ENCODE results near the gene C4orf50. TPM values are rescaled to one million over a fixed set of nuclear protein-coding genes. Genes with fewer than 3 reads are reported as not detected.
"Not testable (repeated sequence)": the region's sequence is repeated elsewhere in the genome, so short reads cannot be mapped to it uniquely, and the experiment has no call there.

Gene C4orf50
- total RNA-seq, 2 experiments from 2014 or later, result 1.0 to 1.2 TPM

DNA sequence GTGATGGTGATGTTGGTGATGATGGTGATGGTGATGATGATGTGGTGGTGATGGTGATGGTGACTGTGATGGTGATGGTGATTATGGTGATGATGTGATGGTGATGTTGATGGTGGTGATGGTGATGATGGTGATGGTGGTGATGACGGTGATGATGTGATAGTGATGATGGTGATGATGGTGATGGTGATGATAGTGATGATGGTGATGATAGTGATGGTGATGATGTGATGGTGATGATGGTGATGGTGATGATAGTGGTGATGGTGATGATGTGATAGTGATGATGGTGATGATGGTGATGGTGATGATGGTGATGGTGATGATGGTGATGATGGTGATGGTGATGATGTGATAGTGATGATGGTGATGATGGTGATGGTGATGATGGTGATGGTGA lies 14.7 kb downstream of the C4orf50 start:
- POLR2A ChIA-PET; H3K4me1 Mint-ChIP-seq; H3K4me3 Mint-ChIP-seq; H3K9me3 Mint-ChIP-seq; H3K27ac Mint-ChIP-seq; H3K36me3 Mint-ChIP-seq (ENCODE audit: low read depth); DNase-seq; CTCF ChIA-PET: not testable (repeated sequence)
- H3K27me3 Mint-ChIP-seq, result peaks cover 14% of the 10 kb centered on the region

DNA sequence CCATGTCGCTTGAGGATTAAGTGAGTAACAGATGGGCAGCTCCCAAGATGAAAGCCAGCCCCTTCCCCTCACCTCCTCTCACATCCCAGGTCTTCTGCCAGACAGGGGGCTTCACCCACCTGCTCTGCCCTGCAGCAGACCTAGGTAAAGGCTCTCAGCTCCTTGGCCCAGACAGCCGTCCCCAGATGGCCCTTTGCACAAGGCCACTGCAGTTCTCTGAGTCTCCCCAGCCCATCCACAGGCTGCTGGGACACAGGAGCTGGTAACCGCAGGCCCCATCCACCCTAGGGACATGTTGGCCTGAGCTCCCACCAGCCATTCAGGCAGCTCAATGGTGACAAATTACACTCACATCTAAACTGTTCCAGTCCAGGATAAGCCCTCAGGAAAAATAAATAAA lies 15.3 kb downstream of the C4orf50 start:
- Mint-ChIP-seq H3K27me3 (peaks cover 14% of the 10 kb centered on the region), H3K27ac (no peak overlapping the region), H3K4me3 (no peak overlapping the region), H3K9me3 (no peaks in the 10 kb centered on the region), H3K4me1 (peaks cover 3% of the 10 kb centered on the region), H3K36me3 (ENCODE audit: low read depth) (no peaks in the 10 kb centered on the region)
- CTCF ChIA-PET, result no interaction called here
- no peak for DNase-seq
- POLR2A ChIA-PET, result no interaction called here

DNA sequence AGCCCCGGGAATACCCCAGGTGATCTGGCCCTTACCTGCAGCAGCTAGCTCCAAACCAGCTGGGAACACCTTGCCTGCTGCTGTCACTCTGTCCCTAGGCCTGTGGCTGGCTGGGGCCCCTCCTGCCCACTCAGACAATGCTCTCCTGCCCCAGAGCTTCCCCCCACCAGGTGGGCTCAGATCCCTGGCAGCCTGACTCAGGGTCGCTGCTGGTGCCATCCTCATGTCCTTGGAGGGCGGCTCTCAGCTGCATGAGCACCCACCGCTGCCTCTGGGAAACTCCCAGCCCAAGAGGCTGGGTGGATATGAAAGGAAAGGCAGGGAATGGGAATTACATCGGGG lies 15.8 kb downstream of the C4orf50 start:
- CTCF ChIA-PET, result no interaction called here
- no peaks in the 10 kb centered on the region for H3K36me3 Mint-ChIP-seq (ENCODE audit: low read depth)
- no peak for DNase-seq
- no peak overlapping the region for H3K27ac Mint-ChIP-seq
- H3K9me3 Mint-ChIP-seq, result no peaks in the 10 kb centered on the region
- H3K4me1 Mint-ChIP-seq, result peaks cover 3% of the 10 kb centered on the region
- H3K4me3 Mint-ChIP-seq, result no peak overlapping the region
- peaks cover 12% of the 10 kb centered on the region for H3K27me3 Mint-ChIP-seq
- POLR2A ChIA-PET, result no interaction called here

DNA sequence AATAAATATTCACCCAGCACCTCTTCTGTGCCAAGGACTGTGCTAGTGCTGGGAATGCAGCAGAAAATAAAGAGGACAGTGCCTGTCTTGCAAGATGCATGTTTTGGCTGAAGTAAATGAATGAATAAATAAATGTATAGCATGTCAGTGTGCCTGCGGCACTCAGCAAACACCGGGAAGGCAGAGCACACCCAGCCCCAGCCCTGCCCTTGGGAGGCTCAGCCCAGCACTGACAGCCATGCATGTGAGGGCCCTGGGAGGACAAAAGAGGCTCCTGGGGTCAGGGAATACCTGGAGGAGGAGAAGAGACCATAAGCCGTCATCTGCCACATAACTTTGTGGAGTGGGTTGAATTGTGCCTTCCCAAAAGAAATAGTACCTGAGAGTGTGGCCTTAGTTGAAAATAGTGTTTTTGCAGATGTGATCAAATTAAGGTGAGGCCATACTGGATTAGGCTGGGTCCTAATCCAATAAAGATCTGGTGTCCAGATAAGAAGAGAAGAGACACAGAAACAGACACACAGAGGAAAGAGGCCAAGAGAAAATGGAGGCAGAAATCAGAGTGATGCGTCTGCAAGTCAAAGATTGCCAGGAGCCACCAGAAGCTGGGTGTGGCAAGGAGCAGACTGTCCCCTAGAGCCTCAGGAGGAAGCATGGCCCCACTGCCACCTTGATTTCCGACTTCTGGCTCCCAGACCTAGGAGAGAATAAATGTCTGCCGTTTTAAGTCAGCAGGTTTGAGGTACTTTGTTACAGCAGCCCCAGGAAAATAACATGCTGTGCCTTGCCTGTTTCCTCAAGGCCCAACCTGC lies 16.3 kb downstream of the C4orf50 start:
- H3K27me3 Mint-ChIP-seq, result peaks cover 10% of the 10 kb centered on the region
- H3K4me3 Mint-ChIP-seq, result no peak overlapping the region
- ChIA-PET CTCF (no interaction called here), POLR2A (no interaction called here)
- H3K27ac Mint-ChIP-seq, result no peak overlapping the region
- H3K9me3 Mint-ChIP-seq, result no peaks in the 10 kb centered on the region
- DNase-seq, result no peak
- H3K4me1 Mint-ChIP-seq, result peaks cover 3% of the 10 kb centered on the region
- H3K36me3 Mint-ChIP-seq (ENCODE audit: low read depth), result no peaks in the 10 kb centered on the region

DNA sequence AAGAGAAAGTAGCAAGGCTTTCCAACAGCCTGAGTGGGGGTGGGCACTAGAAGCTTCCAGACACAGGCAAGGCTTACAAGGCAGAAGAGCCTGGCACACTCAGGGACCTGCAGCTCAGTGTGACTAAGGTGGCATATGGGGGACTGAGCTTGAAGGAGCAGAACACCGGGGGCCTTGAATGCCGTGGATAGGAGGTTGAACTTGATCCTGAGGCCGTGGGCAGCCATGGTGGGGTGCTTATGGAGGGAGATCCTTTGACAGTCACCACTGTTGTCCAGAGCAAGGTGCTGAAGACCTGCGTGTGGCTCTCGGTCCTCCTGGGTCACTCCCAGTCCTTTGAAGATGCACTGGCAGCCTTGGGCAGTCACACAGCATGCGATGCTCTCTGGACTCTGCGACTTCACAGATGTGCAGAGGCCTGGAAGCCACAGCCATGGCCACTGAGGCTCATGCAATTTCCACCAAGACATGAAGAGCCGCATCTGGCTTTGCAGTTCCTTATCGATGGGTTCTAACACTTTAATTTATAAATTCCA lies 18.3 kb downstream of the C4orf50 start:
- H3K4me3 Mint-ChIP-seq, result no peak overlapping the region
- no peak overlapping the region for H3K27ac Mint-ChIP-seq
- peaks cover 5% of the 10 kb centered on the region for H3K27me3 Mint-ChIP-seq
- no peaks in the 10 kb centered on the region for H3K36me3 Mint-ChIP-seq (ENCODE audit: low read depth)
- peaks cover 21% of the 10 kb centered on the region for H3K4me1 Mint-ChIP-seq
- no peak for DNase-seq
- CTCF ChIA-PET, result interaction anchor here (1.2 to 4.2 kb wide), 9 partner anchors 11 to 331 kb away, joined by 3 to 50 read pairs (median 11); partner anchors contain the start of gene C4orf50
- POLR2A ChIA-PET, result interaction anchor here (1.4 kb wide), 1 partner anchor 176 kb away, joined by 3 read pairs; no protein-coding TSS in a partner anchor
- H3K9me3 Mint-ChIP-seq, result no peaks in the 10 kb centered on the region

DNA sequence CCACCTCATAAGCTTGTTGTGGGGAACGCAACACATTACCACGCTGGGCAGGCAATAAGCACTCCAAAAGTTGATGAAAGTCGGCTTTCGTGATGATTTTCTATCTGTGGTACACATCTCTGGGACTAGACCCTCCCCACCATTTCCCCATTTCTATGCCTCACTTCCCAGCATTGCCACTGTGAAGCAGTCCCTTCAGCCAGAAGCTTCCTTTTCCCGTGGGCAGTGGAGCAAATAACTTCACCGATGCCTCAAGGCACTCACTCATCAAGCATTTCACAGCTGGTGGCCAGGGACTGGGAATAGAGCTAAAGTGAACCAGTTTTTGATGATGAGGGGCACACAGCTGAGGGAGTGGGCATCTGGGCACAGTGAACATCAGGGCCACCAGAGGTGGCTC lies 18.9 kb downstream of the C4orf50 start:
- Mint-ChIP-seq H3K36me3 (ENCODE audit: low read depth) (no peaks in the 10 kb centered on the region), H3K4me3 (no peak overlapping the region), H3K27me3 (peaks cover 5% of the 10 kb centered on the region), H3K9me3 (no peaks in the 10 kb centered on the region), H3K27ac (no peak overlapping the region), H3K4me1 (peaks cover 21% of the 10 kb centered on the region)
- ChIA-PET CTCF (interaction anchor here (1.2 to 4.2 kb wide), 13 partner anchors 10 to 332 kb away, joined by 3 to 50 read pairs (median 11); partner anchors contain the start of gene C4orf50), POLR2A (no interaction called here)
- DNase-seq, result no peak

DNA sequence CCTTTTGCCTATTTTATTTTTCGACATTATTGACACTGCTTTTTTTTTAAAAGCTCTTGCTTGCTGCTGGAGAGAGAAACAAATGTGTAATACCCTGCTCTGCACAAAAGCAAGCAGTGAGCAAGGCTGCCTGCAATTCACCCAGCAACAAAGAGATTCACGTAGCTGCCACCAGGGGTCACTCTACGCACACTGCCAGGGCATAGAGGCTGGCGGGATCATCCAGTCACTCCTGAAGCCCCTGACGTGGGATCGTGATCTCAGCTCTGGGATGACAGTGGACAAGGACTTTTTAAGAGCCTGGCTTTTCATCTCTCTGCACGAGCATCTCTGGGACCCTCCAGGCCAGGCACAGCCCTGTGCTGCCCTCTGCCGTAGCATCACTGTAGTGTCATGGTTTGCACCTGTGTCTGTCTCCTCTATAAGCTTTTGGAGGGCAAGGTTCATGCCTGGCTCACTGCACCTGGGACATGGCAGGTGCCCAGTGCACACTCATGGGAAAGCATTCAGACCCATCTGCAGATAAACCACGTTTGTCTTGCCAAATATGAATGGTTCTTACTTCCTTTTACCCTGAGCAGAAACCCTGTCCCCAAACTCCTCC lies 19.8 kb downstream of the C4orf50 start:
- Mint-ChIP-seq H3K4me3 (no peak overlapping the region), H3K4me1 (peaks cover 21% of the 10 kb centered on the region), H3K27ac (no peak overlapping the region), H3K36me3 (ENCODE audit: low read depth) (no peaks in the 10 kb centered on the region), H3K27me3 (peaks cover 5% of the 10 kb centered on the region), H3K9me3 (no peaks in the 10 kb centered on the region)
- peak; percentile 59 for DNase-seq
- POLR2A ChIA-PET, result no interaction called here
- CTCF ChIA-PET, result interaction anchor here (0.6 to 4.2 kb wide), 41 partner anchors 9 to 340 kb away, joined by 3 to 50 read pairs (median 4); partner anchors contain the start of genes C4orf50 and JAKMIP1

DNA sequence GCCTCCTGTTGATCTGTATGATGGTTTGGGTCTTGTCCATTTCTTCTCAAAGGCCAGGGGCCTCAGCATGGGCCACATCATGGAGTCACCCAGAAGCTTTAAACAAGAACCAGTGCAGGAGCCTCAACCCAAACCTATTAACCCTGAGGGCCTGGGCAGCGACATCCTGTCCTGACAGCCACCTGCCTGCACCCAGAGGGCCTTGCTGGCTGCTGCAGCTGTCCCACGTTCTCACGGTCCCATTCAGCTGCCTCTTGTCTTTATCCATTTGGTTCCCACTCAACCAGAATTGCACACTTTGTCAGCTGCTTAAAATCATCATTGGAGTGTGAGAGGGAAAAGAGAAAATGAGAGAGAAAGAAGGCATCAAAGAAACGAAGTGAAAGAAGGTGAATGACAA lies 21.6 kb downstream of the C4orf50 start:
- H3K27ac Mint-ChIP-seq, result no peak overlapping the region
- no peak overlapping the region for H3K4me3 Mint-ChIP-seq
- no peak for DNase-seq
- H3K36me3 Mint-ChIP-seq (ENCODE audit: low read depth), result no peaks in the 10 kb centered on the region
- peaks cover 5% of the 10 kb centered on the region for H3K27me3 Mint-ChIP-seq
- no peaks in the 10 kb centered on the region for H3K9me3 Mint-ChIP-seq
- ChIA-PET CTCF (interaction anchor here (1.9 to 4.2 kb wide), 6 partner anchors 12 to 335 kb away, joined by 11 to 50 read pairs (median 23); no protein-coding TSS in a partner anchor), POLR2A (interaction anchor here (1.1 kb wide), 1 partner anchor 23 kb away, joined by 3 read pairs; no protein-coding TSS in a partner anchor)
- peaks cover 21% of the 10 kb centered on the region for H3K4me1 Mint-ChIP-seq

DNA sequence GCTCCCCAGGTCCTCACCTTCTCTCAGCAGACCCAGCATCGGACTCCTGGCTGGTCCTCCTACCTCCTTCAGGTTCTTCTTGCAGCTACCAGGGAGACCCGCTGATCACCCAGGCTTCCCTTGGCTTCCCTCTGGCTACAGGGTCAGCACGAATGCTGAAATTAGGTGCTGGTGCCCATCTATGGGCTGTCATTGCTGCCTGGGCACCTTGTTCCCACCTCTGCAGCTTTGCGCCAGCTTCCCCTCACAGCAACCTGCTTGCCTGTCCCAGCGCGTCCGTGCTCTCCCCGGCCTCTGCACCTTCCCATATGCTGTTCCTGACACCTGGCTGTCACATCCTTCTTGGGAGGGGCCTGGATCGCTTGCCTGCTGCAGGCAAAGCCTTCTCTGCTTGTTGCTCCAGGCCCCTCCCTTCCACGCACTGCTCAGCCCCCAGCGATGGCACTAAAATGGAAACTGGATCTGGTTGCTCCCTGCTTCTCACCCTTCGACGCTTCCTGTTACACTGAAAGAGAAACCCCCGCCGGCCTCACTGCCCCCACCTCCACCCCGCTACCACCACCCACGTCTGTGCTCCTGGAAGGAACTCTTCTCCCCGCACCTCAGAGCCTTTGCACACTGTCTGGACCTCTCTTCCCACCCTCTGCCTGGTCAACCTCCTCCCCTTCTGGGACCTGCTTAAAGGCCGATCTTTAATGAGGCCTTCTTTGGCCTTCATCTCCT lies 22.2 kb downstream of the C4orf50 start:
- H3K9me3 Mint-ChIP-seq, result no peaks in the 10 kb centered on the region
- H3K4me3 Mint-ChIP-seq, result no peak overlapping the region
- peak; percentile 27 for DNase-seq
- POLR2A ChIA-PET, result no interaction called here
- CTCF ChIA-PET, result interaction anchor here (1.9 to 4.1 kb wide), 4 partner anchors 12 to 332 kb away, joined by 11 to 30 read pairs (median 21); no protein-coding TSS in a partner anchor
- no peaks in the 10 kb centered on the region for H3K36me3 Mint-ChIP-seq (ENCODE audit: low read depth)
- H3K4me1 Mint-ChIP-seq, result peaks cover 21% of the 10 kb centered on the region
- H3K27ac Mint-ChIP-seq, result no peak overlapping the region
- H3K27me3 Mint-ChIP-seq, result peaks cover 5% of the 10 kb centered on the region

DNA sequence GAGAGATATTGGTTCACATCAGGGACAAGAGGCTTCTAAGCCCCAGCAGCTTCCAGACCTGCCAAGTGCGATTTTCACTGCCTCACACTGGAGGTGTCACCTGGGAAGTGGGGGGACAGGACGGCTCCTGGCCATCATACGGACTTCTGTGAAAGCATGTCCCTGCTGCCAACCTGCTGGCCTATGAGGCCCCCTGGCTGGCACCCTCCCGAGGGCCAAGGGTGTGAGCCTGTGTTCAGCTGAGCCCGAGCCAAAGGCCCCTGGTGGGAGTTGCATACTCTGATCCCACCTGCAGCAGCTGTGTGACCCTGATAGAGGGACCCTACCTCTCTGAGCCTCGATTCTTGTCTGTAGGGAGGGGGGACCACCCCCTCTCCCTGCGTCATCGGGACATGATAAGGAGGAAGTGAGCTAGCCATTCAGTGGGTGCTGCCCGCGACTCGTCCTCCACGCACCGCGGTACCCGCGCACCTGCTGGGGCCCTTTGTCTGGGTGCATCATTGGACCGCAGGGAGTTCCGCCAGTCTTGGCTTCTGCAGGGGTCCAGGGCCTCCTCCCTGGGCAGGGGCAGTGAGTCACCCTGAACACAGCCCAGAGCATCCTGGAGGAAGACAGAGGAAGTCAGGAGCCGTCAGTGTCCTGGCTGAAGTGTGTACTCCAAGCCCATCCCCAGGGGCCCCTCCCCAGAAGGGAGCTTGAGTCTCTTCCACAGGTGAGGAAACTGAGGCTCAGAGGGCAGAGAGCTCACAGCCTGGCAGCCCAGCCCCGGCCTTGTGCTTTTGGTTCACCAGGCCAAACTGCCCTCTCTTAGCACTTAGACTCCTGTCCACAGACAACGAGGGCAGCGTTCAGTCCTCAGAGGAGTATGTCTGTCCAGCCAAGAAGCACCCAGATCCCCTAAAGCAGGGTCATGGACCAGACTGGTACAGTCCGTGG lies 24.1 kb downstream of the C4orf50 start:
- ChIA-PET POLR2A (no interaction called here), CTCF (no interaction called here)
- Mint-ChIP-seq H3K27ac (no peak overlapping the region), H3K9me3 (no peaks in the 10 kb centered on the region), H3K36me3 (ENCODE audit: low read depth) (no peaks in the 10 kb centered on the region), H3K27me3 (peaks cover 1% of the 10 kb centered on the region), H3K4me1 (peaks cover 21% of the 10 kb centered on the region), H3K4me3 (no peak overlapping the region)
- no peak for DNase-seq

DNA sequence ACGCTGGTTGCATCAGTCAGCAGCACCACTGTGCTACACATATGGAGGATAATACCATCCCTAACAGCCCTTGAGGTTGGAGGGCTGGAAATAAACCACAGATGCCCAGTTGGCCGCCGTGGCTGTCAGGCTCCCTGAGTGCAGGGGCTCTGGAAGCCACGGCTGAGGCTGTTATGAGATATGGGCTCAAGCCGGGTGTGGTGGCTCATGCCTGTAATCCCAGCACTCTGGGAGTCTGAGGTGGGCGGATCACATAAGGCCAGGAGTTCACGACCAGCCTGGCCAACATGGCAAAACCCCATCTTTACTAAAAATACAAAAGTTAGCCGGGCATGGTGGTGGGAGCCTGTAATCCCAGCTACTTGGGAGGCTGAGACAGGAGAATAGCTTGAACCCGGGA lies 24.9 kb downstream of the C4orf50 start:
- DNase-seq; H3K4me3 Mint-ChIP-seq; H3K9me3 Mint-ChIP-seq; POLR2A ChIA-PET; CTCF ChIA-PET; H3K27ac Mint-ChIP-seq; H3K36me3 Mint-ChIP-seq (ENCODE audit: low read depth); H3K27me3 Mint-ChIP-seq: not testable (repeated sequence)
- peaks cover 18% of the 10 kb centered on the region for H3K4me1 Mint-ChIP-seq

DNA sequence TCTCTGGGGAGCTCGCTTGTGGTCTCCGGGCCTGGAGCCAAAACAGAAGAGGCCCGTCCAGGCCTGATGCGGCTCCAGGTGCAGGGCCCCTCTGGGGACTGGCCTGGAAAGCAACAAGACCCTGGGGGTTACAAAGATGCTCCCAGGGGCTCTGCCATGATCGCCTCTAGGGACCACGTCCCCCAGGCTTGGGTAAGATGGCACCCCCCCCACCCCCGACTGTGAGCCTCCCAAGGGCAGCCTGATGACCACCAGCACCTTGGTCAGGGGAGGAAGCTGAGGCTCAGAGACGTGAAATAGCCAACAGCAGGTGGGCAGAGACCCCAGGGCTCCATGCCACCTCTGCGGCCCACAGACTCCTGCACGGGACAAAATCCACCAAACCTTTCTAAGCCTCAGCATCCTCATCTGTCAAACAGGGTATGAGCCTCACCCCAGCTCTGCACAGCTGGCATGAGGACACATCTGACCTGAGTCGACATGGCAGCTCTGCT lies 25.4 kb downstream of the C4orf50 start:
- POLR2A ChIA-PET, result no interaction called here
- Mint-ChIP-seq H3K4me1 (peaks cover 18% of the 10 kb centered on the region), H3K27ac (no peak overlapping the region), H3K9me3 (no peaks in the 10 kb centered on the region), H3K4me3 (no peak overlapping the region), H3K27me3 (no peaks in the 10 kb centered on the region), H3K36me3 (ENCODE audit: low read depth) (no peaks in the 10 kb centered on the region)
- CTCF ChIA-PET, result no interaction called here
- no peak for DNase-seq
